ENCODE results near the gene EP300.
A peak's percentile ranks its signal among the peaks of the same experiment; 100 is the strongest.
"Not testable (repeated sequence)": the region's sequence is repeated elsewhere in the genome, so short reads cannot be mapped to it uniquely, and the experiment has no call there.

Gene EP300

GRCh38 chr22:41140365-41140957 is 48.1 kb downstream of the EP300 start:
- DNase-seq (ENCODE audit: low read depth, low spot score): no peak
- H3K27ac ChIP-seq: no peak overlapping the region

GRCh38 chr22:41145921-41146320 is 53.5 kb downstream of the EP300 start:
- not testable (repeated sequence) for H3K27ac ChIP-seq; DNase-seq (ENCODE audit: low read depth, low spot score)

- DNase-seq (ENCODE audit: low read depth, low spot score): no peak
- no peak overlapping the region for H3K27ac ChIP-seq
Observed at GRCh38 chr22:41146573-41146972, 54.2 kb downstream of the EP300 start.

GRCh38 chr22:41147722-41148121 is 55.3 kb downstream of the EP300 start:
- DNase-seq (ENCODE audit: low read depth, low spot score): no peak
- no peak overlapping the region for H3K27ac ChIP-seq

- no peak for DNase-seq (ENCODE audit: low read depth, low spot score)
- H3K27ac ChIP-seq: no peak overlapping the region
Observed at GRCh38 chr22:41152902-41153301, 60.5 kb downstream of the EP300 start.

- no peak overlapping the region for H3K27ac ChIP-seq
- DNase-seq (ENCODE audit: low read depth, low spot score): no peak
Observed at GRCh38 chr22:41157083-41157482, 64.7 kb downstream of the EP300 start.

GRCh38 chr22:41169157-41169556 is 76.8 kb downstream of the EP300 start:
- no peak overlapping the region for H3K27ac ChIP-seq
- no peak for DNase-seq (ENCODE audit: low read depth, low spot score)

- no peak overlapping the region for H3K27ac ChIP-seq
- DNase-seq (ENCODE audit: low read depth, low spot score): no peak
Observed at GRCh38 chr22:41171996-41172395, 79.6 kb downstream of the EP300 start.

GRCh38 chr22:41175546-41175945 is 83.2 kb downstream of the EP300 start:
- no peak for DNase-seq (ENCODE audit: low read depth, low spot score)
- H3K27ac ChIP-seq: no peak overlapping the region

- no peak for DNase-seq (ENCODE audit: low read depth, low spot score)
Observed at GRCh38 chr22:41177040-41177621, 84.7 kb downstream of the EP300 start.

GRCh38 chr22:41177622-41178424 is 85.4 kb downstream of the EP300 start:
- no peak for DNase-seq (ENCODE audit: low read depth, low spot score)
- no peak overlapping the region for H3K27ac ChIP-seq

More at GRCh38 chr22:41177040-41177621, 84.7 kb downstream of the EP300 start:
- H3K27ac ChIP-seq: no peak overlapping the region

GRCh38 chr22:41178425-41178975 is 86.1 kb downstream of the EP300 start:
- H3K27ac ChIP-seq: no peak overlapping the region
- DNase-seq (ENCODE audit: low read depth, low spot score): no peak

GRCh38 chr22:41180362-41180761 is 88.0 kb downstream of the EP300 start:
- DNase-seq (ENCODE audit: low read depth, low spot score): not testable (repeated sequence)
- peak overlapping the region; percentile 78 for H3K27ac ChIP-seq

GRCh38 chr22:41180926-41181325 is 88.5 kb downstream of the EP300 start:
- no peak for DNase-seq (ENCODE audit: low read depth, low spot score)
- H3K27ac ChIP-seq: peak overlapping the region; percentile 78

GRCh38 chr22:41181349-41182241 is 89.2 kb downstream of the EP300 start:
- DNase-seq (ENCODE audit: low read depth, low spot score): peak; percentile 31
- H3K27ac ChIP-seq: peak overlapping the region; percentile 78

- no peak overlapping the region for H3K27ac ChIP-seq
- DNase-seq (ENCODE audit: low read depth, low spot score): no peak
Observed at GRCh38 chr22:41184679-41185078, 92.3 kb downstream of the EP300 start.

- DNase-seq (ENCODE audit: low read depth, low spot score): no peak
- no peak overlapping the region for H3K27ac ChIP-seq
Observed at GRCh38 chr22:41191467-41191866, 99.1 kb downstream of the EP300 start.

GRCh38 chr22:41193829-41194228 is 101.4 kb downstream of the EP300 start:
- H3K27ac ChIP-seq: no peak overlapping the region

GRCh38 chr22:41197038-41197972 is 104.9 kb downstream of the EP300 start:
- no peak overlapping the region for H3K27ac ChIP-seq
- no peak for DNase-seq (ENCODE audit: low read depth, low spot score)

More at GRCh38 chr22:41193829-41194228, 101.4 kb downstream of the EP300 start:
- DNase-seq (ENCODE audit: low read depth, low spot score): no peak

All from epithelial cell of prostate (primary cell).